GM10847 (cell line): Measurements from ENCODE around the gene HLA-DOA.

ENCODE experiments used
- POLR2A ChIP-seq: IDR thresholded peaks from 2 replicates; pipeline ENCODE4 v1.6.1; 2011; ENCODE audit not compliant: insufficient read length; ENCODE audit errors: extremely low read depth

HLA-DOA gene

GRCh38 chr6:33023536-33023935, 14.1 kb upstream of the HLA-DOA start:
- no peak for TF ChIP-seq POLR2A

- TF ChIP-seq POLR2A, result no peak
Observed at GRCh38 chr6:33021917-33022316, 12.5 kb upstream of the HLA-DOA start.

- no peak for TF ChIP-seq POLR2A
Observed at GRCh38 chr6:33019372-33019771, 10.0 kb upstream of the HLA-DOA start.

- no peak for TF ChIP-seq POLR2A
Observed at GRCh38 chr6:33018904-33019303, 9.5 kb upstream of the HLA-DOA start.

GRCh38 chr6:33018418-33018817, 9.0 kb upstream of the HLA-DOA start:
- no peak for TF ChIP-seq POLR2A

- TF ChIP-seq POLR2A, result no peak
Observed at GRCh38 chr6:33017694-33018353, 8.4 kb upstream of the HLA-DOA start.

GRCh38 chr6:33017018-33017417, 7.6 kb upstream of the HLA-DOA start:
- no peak for TF ChIP-seq POLR2A

- no peak for TF ChIP-seq POLR2A
Observed at GRCh38 chr6:33015798-33016197, 6.4 kb upstream of the HLA-DOA start.

GRCh38 chr6:33014841-33015634, 5.6 kb upstream of the HLA-DOA start:
- no peak for TF ChIP-seq POLR2A

GRCh38 chr6:33013608-33014007, 4.2 kb upstream of the HLA-DOA start:
- no peak for TF ChIP-seq POLR2A

- TF ChIP-seq POLR2A, result no peak
Observed at GRCh38 chr6:33010356-33010755, 965 bp upstream of the HLA-DOA start.

- no peak for TF ChIP-seq POLR2A
Observed at GRCh38 chr6:33007831-33008400, 1.5 kb downstream of the HLA-DOA start.

GRCh38 chr6:33004940-33005339, 4.5 kb downstream of the HLA-DOA start:
- TF ChIP-seq POLR2A, result no peak

- TF ChIP-seq POLR2A, result no peak
Observed at GRCh38 chr6:33001685-33002084, 7.7 kb downstream of the HLA-DOA start.

GRCh38 chr6:33000055-33000454, 9.3 kb downstream of the HLA-DOA start:
- TF ChIP-seq POLR2A, result no peak

- TF ChIP-seq POLR2A, result no peak
Observed at GRCh38 chr6:32995448-32995847, 13.9 kb downstream of the HLA-DOA start.
